Measurements from ENCODE around the gene ERMN.

The ERMN gene

DNA sequence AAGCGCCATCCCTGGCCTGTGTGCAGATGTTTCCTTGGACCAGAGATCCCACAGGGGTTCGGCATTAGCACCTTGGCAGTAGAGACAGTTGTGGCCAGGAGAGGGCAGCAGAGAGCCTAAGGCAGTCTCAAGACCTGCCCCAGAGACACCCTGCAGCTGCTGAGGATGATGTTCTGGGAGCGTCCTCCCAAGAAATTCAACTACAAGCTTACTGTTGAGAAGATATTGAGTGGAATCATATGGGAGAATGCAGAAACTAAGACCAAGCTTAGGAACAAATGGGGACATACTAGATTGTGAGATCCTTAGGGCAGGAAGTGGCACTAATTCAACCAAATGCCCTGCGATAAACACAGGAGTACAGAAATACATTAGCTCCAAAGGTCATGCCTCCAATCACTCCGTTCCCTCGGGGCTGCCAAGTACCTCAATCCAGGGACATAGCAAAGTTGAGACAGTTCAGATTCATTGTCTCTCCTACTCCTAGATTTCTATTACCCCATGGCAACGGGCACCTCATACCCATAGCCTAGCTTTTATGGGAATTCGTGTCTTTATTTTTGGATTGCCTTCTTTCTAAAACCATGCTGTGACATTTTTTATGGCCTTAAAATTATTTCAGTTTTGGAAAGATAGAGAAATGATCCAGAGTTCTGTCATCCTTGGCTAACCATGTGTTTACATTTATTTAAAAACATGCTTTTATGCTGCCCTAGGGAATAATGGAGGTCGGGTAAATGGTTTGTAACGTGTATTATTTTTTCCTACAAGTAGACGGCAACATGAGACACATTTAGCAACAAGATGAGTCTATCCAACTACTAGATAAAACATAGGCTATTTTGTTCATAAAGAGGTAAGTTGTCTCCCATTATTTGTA, 2.2 kb upstream of the ERMN start:
- DNase-seq, result peak; percentile 71

DNA sequence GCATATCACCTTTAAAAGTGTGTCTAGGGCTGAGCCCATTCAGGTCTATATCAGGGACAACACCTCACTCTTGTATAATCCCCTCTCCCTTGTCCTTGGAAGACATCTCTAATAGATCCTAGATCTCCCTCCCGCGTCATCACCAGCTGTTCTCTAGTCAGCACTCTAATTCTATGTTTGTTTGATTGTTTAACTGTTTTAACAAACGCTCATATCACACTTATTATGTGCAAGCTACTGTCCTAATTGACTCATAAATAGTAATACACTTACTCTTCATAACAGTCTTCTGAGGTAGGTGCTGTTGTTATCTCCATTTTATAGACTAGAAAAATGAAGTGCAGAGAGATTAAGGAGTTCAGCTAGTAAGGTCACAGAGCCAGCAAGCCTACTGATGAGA, 1.6 kb upstream of the ERMN start:
- DNase-seq, result no peak

DNA sequence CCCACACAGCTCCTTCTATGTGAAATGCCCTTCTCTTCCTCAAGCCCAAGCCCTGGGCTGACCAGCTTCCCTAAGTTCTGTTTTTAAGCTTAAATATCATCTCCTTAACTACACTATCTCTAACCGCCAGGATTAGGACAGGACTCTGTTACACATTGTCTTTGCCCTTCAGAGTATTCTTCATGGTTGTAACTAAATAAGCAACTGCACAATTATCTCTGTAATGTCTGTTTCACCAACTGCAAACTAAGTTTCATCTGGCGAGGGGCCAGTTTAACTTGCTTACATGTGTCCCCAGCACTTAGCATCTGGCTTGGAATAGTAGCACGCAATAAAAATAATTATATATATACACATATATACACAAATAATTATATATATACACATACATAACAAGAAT, 1.1 kb upstream of the ERMN start:
- peak; percentile 22 for DNase-seq

DNA sequence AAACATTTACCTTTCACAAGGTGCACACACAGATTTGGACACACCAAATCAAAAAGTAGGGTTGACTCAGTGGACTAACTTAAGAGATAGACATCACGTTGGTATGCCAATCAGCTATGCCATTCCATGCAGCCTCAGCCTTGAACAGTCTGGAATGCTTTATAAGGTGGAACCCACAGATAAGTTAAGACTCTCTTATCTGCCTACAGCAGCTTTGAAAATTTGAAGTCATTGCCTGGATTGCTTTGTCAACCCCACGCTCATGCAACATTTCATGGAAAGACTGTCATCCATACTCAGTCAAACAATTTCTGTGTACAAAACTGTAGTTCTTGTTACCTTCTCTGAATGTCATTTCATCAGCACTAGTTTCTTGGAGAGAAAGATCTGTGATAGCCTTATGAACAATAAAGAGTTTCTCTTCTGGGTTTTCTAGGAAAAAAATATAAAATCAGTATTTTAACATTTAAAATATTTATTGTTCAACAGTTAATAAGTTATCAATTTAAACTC, 1.2 kb downstream of the ERMN start:
- DNase-seq, result no peak

DNA sequence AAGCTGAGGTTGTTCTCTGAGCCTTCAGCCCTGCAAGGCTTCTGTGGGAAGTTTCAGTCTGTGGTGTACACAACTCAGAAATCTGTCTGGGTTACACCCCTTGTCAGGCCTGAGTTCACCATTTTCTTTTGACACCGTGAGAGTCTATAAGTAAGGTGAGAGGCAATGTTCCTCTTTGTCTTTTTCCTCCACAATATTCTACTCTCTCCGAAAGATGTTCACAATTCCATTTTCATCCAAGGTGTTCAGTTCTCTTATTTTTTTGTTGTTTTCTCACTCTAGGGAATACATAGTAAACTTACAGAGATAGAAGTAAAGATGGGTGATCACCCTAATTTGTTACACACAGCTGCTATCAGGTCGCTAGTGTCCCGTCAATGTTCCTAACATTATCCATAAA, 3.2 kb downstream of the ERMN start:
- no peak for DNase-seq

DNA sequence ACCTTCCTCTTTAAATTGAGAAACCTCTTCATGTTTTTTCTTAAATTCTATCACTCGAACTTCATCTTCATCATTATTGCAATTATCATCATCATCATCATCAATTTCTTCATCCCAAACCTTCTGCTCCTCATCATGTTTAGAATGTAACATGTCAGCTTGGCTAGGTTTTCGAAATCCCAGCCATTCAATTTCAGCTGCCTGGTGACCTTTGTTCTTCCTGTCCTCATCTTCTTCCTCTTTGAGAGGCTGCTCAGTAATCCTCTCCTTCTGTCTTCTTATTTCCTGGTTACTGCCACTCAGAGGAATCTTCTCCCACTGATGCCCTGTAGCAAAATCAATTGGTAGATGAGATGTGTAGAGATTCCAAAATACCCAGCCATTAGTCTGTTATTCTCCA, 4.2 kb downstream of the ERMN start:
- DNase-seq, result no peak

DNA sequence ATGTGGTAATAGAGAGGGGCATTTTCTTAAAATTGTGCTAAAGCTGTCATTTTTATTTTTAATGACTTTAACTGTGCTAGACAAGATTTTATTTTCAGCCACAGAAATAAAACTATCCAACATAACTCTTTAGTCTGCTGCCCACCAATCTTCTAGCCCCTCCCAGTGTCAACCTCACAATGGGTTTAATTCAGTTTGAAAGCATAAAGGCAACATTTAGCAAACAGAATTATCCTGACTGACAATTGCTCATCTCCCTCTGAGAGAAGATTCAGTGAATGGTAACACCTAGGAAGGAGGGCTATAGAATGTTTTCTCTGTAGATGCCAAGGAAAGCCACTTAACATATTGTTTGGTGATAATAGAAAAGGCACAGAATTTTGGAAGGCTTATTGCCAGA, 5.2 kb downstream of the ERMN start:
- DNase-seq, result no peak

DNA sequence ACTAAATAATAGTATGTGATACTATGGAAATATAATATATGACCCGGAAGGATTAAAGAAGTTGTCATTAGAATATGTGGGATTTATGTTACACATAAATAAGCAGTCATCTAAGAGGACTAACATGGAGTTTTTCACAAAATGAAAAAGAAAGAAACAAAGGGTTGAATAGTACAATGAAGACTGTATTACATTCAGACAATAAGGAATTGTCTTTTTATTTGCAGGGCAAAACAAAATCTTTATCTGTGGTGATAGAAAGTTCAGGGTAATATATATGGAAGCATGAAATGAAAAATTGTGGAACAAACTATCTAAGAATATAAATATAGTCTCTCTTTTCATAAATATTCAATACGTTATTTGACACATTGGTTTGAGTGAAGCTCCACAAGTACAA, 5.8 kb downstream of the ERMN start:
- no peak for DNase-seq

DNA sequence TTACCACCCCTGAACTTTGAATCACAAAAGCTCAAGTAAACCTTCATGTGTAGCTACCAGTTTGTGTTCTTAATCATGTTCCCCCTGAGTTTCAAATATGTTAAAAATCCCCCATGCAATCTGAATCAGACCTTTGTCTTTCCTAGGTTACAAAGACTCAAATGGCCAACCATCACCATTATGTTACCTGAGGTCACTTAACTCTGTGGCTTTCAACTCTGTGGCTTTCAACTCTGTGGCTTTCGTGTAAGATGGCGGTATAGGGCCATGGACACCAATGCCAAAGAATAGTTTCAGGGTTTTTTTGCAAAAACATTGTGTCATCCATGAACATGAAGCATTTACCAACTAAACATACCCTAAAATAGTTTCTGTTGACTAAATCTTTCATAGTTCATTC, 6.7 kb downstream of the ERMN start:
- no peak for DNase-seq

DNA sequence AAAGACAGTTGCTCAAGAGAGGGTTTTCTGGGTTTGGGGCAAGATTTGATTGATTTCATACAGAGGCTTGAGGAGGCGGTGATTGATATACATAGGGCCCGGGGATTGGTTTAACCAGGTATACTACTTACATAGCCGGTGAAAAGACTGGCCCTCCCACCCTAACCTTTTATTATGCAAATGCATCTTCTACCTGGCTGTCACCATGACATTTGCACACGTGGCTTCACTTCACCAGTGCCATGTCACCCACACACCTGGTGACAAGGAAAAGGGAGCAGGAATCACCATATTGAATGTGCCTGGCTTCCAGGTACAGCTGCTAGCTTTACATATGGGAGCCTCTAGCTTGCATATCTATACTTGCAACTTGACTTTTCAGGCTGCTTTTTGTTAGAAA, 9.7 kb downstream of the ERMN start:
- DNase-seq, result no peak

DNA sequence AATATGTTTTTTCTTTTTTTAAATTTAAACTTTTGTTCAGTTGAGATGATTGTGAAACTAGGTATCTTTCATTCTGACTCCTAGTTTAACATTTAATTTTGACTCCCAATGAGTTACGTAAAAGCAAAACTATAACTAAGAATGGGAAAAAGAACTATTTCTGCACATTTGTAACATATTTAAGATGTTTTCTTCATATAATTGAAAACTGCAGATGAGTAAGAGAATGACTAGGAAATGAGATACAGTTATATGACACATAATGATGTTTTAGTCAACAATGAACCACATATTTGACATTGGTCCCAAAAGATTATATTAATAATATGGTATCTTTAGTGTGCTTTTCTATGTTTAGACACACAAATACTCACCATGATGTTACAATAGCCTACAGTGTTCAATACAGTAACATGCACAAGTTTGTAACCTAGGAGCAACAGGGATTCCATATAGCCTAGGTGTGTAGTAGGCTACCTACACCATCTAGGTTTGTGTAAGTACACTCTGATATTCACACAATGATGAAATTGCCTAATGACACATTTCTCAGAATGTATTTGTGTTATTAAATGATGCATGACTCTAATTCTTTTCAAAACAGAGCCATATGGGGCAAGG, 12.6 kb downstream of the ERMN start:
- DNase-seq, result no peak

DNA sequence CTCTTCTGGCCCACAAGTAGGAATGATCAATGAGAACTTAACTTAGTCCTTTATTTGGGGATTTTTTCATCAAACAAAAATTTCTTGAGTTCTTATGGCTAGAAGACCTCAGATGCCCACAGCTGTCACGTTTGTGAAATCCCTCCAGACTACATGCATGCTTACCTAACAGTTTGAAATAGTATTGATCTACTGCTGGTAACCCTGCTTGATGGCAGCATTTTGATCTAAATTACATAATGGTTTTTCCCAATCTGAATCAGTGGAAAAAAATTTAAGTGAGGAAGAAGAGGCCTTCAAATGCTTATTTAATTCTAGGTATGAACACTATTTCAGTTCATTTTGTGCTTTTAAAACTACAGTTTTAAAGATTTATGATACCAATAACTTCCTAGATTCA, 13.9 kb downstream of the ERMN start:
- no peak for DNase-seq

DNA sequence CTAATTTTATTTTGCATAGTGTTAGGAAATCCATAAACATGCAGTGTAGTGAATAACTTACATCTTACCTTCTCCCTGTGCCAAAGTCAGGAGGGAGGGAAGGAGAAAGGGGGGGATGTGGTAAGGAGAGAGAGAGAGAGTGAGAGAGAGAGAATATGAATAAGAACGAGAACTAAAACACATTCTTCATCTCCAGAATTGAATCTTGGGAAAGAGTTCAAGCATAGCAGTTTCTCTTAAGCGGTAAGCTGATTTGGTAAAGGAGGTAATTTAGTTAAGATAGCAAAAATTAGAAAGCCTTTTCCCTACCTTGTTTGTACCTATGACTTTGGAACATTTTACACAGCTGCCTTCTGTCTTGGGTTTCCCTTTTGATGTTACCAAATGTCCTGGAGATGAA, 15.7 kb downstream of the ERMN start:
- DNase-seq, result no peak

DNA sequence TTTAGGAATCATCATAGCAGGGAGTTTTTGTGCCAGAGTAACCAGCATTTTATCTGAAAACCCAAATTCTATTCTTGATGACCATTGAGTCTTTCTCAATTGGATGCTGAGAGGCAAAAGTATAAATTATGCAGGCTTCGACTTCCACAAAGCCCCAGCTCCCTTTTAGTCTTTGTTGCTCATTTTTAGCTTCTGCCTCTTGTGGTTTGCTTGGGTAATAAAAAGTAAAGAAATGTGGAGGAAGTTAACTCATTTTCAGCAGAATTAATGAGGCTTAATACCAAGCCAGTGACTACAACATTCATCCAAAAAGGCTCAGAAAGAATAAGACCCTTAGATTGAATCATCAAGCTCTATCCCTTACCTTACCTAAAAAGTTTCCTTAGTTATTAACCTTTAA, 18.6 kb downstream of the ERMN start:
- no peak for DNase-seq

DNA sequence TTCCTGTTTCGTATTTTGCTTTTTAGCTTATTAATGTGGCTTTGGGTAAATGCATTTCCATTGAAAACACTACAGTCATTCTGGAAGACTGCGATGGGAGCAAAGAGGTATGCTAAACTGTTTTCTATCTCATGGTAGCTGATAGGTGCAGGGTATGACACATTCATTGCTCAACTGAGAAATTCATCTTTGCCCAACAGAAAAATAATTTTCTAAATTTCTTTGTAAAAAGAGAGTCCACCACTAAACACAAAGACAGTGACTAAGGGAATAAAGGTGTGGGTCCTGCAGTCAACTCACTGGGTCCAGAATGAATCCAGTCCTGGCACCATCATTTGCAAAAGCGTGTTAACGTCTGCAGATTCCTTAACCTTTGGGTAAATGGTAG, 19.9 kb downstream of the ERMN start:
- DNase-seq, result no peak

DNA sequence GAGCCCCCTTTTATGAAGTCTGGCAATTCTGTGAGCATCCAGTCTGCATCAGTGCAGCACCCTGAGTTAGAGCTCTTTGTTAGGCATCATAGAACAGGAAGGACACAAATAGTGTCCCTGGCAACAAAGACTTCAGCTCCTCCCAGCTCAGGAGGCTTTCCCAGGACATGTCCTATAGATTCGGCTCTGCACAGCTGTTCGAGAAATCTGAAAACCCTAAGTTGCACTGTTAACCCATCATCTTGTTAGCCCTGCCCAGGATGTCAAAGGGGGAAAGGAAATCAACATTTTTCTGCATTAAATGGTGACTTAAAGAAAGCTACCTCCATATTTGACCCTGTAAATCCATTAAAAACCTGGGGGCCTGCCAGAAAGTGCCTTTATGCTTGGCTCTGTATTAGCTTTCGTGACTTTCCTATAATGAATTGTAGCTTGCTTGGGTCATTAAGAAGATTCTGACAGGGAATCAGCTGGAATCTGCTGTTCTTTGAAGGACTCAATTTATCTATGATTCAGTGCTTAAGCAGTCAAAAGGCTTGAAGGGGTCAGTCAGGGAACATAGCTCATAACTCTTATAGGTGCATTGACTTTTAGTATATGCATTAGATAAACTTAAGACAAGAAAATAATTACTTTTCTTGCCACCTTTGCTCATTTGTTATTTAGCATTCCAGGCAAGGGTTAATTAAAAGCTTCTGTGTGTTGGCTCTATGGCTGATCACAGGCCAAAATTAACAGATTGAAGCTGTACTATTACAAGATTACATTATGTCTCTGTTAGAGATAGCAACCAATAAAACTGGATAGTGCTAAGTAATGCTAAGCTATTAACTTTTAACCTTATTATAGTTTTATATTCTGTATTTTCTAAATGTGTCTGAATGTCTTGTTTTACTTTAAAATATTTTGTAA, 20.6 kb downstream of the ERMN start:
- no peak for DNase-seq

DNA sequence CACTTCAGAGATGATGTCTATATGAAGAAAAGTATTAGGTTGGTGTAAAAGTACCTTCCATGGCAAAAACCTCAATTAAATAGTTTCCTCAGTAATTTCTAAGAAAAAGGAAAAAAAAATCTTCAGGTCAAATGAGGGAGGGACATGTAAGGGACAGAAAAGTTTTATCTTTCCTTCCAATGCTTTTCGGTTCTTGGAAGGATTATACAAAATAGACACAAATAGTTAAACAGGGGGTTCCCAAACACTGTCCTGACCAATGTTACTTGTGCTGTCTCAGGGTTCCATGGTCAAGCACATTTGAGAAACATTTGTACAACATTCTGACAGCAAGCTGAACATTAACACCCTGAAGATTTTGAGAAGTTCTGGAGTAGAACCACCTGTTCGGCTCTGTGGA, 22.0 kb downstream of the ERMN start:
- DNase-seq, result no peak

DNA sequence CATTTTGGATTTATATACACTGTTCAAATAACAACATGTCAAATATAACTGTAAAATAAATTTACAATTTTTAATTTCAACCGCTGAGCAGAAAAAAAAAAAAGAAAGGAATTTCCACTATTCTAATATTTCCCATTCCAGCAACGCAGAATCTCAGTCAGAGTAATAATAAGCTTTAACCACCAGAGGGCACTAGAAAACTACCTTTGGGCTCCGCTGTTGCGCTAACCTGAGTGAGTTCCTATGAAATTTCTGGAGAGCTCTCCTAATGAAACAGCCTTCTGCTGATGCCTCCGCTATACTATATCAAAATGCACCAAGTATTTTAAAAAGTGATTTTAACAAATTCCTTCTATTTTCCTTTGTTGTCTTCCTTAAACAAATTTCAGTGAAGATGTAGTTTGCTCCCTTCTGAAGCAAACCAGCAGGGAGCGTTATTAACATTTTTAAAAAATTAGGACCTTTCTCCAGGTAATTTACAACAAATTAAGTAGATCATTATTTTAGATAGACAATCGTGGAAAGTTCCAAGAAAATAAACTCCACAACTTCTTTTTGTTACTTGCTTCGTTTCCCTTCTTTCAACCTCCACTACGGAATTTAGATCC, 23.0 kb downstream of the ERMN start:
- peak; percentile 33 for DNase-seq

DNA sequence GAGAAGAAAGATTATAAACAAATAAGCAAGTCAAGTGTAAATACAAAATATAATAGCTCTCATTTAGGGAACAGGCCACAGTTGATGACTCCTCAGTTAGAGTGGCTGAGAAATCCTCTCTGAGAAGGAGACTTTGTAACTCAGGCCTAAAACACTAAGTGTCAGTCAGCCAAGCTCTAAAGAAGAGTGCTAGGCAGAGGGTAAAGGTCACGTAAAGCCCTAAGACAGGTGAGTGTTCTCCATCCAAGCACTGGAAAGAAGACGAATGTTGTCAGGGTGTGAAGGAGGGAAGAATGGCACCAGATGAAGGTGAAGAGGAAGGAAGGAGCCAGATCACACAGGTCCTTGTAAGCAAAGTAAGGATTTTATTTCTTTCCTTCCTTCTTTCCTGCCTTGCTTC, 24.3 kb downstream of the ERMN start:
- no peak for DNase-seq

DNA sequence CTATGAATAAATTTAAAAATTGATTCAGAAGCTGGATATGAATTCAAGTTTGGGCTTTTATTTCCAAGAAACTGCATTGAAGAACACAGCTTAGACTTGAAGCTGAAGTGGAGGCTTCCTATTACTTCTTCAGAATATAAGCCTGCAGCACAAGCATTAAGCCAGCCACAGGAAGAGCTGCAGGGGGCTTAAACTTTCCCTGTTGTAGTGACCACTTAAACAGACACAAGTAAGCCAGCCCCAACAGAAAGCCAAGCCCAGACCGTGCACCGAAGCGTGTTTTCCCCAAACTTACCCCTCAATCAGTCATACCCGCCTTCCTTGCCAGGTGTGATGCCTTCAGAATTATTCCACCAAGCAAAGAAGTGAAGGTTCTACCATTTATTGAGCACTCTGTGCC, 28.7 kb downstream of the ERMN start:
- no peak for DNase-seq

DNA sequence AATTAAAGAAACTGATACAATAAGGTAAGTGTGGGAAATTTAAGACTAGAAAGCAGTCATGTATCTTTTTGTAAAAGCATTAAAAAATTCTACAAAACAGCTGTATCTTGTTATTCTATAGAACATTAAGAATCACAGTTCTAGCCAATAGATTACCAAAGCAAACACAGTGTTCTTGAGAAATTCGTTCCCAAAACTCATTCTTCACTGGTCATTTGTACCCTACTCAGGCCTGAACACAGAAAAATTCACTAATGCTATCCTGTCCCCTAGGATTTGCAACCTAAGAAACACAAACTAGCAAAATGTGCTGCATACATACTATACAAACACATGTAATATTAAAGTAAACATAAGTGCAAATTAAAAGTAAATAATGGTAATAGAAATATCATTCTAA, 29.1 kb downstream of the ERMN start:
- DNase-seq, result no peak

DNA sequence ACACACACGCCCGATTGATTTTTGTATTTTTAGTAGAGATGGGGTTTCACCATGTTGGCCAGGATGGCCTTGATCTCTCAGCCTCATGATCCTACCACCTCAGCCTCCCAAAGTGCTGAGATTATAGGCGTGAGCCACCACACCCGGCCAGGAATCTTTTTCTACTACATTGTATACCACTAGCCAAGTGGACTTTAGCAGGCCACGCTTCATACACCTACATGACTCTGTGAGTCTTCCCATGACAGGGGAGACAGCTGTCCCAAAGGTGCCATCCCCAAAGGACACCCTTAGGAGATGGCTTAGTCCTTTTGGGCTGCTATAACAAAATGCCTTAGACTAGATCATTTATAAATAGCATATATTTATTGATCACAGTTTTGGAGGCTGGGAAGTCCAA, 32.8 kb downstream of the ERMN start:
- DNase-seq, result no peak

DNA sequence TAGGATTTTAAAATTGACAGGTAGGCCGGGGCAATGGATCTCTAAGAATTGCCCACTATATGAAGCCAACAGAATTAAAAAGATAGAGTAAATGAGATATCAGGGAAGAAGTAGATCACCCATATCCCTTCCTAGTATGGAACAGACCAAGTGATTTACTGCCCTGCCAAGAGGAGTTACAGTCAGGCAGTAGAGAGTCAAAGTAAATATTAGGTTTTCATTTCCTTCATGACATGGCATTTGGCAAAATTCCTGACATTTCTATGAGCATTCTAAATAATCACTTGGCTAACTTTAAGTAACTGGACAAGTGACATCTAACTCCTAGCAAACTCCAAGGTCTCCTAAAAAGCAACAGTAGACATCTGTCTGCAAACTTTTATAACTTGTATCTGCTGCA, 34.6 kb downstream of the ERMN start:
- DNase-seq, result no peak
